ENCODE data around the gene ALKBH7. TPM values are rescaled to one million over a fixed set of nuclear protein-coding genes. Genes with fewer than 3 reads are reported as not detected.
A peak's percentile ranks its signal among the peaks of the same experiment; 100 is the strongest.

Gene ALKBH7
- total and polyA plus RNA-seq, 2 of the 13 experiments (the other 11 are each of a cell fraction or from before 2014, with no cell fraction given): 29.6 to 45.9 TPM

- peak; percentile 79; the same call in 1 of the 2 replicates for TF ChIP-seq ZNF703 (CRISPR knock-in tag; IDR thresholded peaks at IDR 0.05; ENCODE audit: borderline replicate concordance)
- peak; percentile 65 for TF ChIP-seq ZNF18 (CRISPR knock-in tag; IDR thresholded peaks at IDR 0.05; ENCODE audit: insufficient replicate concordance)
- TF ChIP-seq ONECUT2 (CRISPR knock-in tag; IDR thresholded peaks at IDR 0.05): no peak
- TF ChIP-seq KMT2A (CRISPR knock-in tag; IDR thresholded peaks at IDR 0.05): peak; percentile 72
- TF ChIP-seq TARDBP (CRISPR knock-in tag; IDR thresholded peaks at IDR 0.05): peak; percentile 45; the same call in 1 of the 2 replicates
- TF ChIP-seq CENPT (CRISPR knock-in tag; IDR thresholded peaks at IDR 0.05; ENCODE audit: low read depth): no peak
- TF ChIP-seq ZNF850 (CRISPR knock-in tag; conservative IDR thresholded peaks at IDR 0.05): no peak
- peak; percentile 30; the same call in 1 of the 2 replicates for TF ChIP-seq ZFP91 (CRISPR knock-in tag; IDR thresholded peaks at IDR 0.05; ENCODE audit: borderline replicate concordance)
- TF ChIP-seq SALL2 (CRISPR knock-in tag; IDR thresholded peaks at IDR 0.05): no peak
- no peak for TF ChIP-seq ZNF570 (CRISPR knock-in tag; IDR thresholded peaks at IDR 0.05; ENCODE audit: borderline replicate concordance)
- no peak for TF ChIP-seq ZNF382 (CRISPR knock-in tag; IDR thresholded peaks at IDR 0.05; ENCODE audit: borderline replicate concordance)
- no peak; the same call in 1 of the 2 replicates for TF ChIP-seq ZNF772 (CRISPR knock-in tag; IDR thresholded peaks at IDR 0.05)
- TF ChIP-seq HNRNPLL (IDR thresholded peaks at IDR 0.05; ENCODE audit: low read depth, low read length, poor library complexity, severe bottlenecking): peak; percentile 63
- TF ChIP-seq TGIF2 (CRISPR knock-in tag; IDR thresholded peaks at IDR 0.05): 0 out of 2 replicates have a peak, but pooled peaks have one; percentile 15
- no peak for TF ChIP-seq NFE2 (CRISPR knock-in tag; IDR thresholded peaks at IDR 0.05)
- TF ChIP-seq CBFB (CRISPR knock-in tag; IDR thresholded peaks at IDR 0.05): no peak
- TF ChIP-seq PBX3 (CRISPR knock-in tag; IDR thresholded peaks at IDR 0.05; ENCODE audit: borderline replicate concordance): no peak
- TF ChIP-seq, protein P1, sequence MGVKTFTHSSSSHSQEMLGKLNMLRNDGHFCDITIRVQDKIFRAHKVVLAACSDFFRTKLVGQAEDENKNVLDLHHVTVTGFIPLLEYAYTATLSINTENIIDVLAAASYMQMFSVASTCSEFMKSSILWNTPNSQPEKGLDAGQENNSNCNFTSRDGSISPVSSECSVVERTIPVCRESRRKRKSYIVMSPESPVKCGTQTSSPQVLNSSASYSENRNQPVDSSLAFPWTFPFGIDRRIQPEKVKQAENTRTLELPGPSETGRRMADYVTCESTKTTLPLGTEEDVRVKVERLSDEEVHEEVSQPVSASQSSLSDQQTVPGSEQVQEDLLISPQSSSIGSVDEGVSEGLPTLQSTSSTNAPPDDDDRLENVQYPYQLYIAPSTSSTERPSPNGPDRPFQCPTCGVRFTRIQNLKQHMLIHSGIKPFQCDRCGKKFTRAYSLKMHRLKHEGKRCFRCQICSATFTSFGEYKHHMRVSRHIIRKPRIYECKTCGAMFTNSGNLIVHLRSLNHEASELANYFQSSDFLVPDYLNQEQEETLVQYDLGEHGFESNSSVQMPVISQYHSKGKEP (CRISPR knock-in tag; IDR thresholded peaks at IDR 0.05): peak; percentile 50; the same call in 1 of the 2 replicates
- peak; percentile 28 for TF ChIP-seq SP4 (CRISPR knock-in tag; IDR thresholded peaks at IDR 0.05)
- TF ChIP-seq ATF5 (CRISPR knock-in tag; IDR thresholded peaks at IDR 0.05; ENCODE audit: low read depth): no peak
- no peak for TF ChIP-seq HDAC6 (IDR thresholded peaks at IDR 0.05; ENCODE audit: low read depth, low read length)
These were observed 20.7 kb downstream of the ALKBH7 start, which contains the start of gene GTF2F1 (continued) for GRCh38 chr19:6393074-6393982.
